Testis (tissue), 2 donors: ENCODE results near the gene ZMYND10.

ENCODE experiments used
- POLR2A ChIP-seq: fragments of 450-650 bp; IDR thresholded peaks from one replicate; pipeline ENCODE4 v1.6.1; 2017; ENCODE audit warnings: antibody characterized with exemption, mild to moderate bottlenecking, moderate library complexity
- TF ChIP-seq, protein P1 (sequence below), 3 experiments: fragments of 450-650 bp in 2 of 3; fragments of 200-600 bp in 1 of 3; sonication (generic) in 1 of 3; IDR thresholded peaks; one replicate each; pipeline ENCODE4 v1.5.1; 2016 to 2019; ENCODE audit warnings: antibody characterized with exemption in 3 of 3, mild to moderate bottlenecking in 2 of 3, moderate library complexity in 1 of 3

DNA sequence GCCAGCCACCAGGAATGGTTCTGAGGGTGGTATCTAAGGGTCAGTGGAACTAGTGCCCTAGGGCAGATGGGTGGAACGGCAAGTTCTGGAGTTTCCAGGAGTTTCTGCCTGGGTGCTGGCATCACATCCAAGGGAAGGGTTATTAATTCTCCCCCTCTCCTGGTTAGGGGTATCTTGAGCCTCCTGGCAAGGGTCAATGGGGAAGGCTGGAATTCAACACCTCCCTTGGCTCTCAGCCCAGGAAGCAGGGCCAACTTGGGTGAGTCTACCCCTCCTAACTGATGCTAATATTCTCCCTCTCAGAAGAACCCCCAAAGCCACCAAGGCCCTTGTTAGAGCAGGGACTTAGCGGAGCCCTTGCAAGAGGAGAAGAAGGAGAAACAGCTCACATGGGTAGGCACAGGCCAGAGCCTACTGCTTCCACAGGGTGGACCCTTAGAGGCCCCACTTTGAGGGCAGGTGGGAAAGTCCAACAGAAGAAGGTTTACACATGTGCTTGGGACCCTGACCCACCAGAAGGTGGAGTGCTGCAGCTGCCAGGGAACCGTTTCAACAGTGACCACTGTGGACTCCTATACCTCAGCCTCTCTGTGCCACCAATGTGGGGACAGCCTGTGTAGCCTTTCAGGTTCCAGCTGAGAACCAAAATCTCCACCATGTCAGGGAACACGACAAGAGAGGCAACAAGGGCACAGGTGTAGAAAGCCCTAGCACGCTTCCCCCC is 10.5 kb upstream of the ZMYND10 start:
- TF ChIP-seq POLR2A = no peak
- TF ChIP-seq, protein P1, sequence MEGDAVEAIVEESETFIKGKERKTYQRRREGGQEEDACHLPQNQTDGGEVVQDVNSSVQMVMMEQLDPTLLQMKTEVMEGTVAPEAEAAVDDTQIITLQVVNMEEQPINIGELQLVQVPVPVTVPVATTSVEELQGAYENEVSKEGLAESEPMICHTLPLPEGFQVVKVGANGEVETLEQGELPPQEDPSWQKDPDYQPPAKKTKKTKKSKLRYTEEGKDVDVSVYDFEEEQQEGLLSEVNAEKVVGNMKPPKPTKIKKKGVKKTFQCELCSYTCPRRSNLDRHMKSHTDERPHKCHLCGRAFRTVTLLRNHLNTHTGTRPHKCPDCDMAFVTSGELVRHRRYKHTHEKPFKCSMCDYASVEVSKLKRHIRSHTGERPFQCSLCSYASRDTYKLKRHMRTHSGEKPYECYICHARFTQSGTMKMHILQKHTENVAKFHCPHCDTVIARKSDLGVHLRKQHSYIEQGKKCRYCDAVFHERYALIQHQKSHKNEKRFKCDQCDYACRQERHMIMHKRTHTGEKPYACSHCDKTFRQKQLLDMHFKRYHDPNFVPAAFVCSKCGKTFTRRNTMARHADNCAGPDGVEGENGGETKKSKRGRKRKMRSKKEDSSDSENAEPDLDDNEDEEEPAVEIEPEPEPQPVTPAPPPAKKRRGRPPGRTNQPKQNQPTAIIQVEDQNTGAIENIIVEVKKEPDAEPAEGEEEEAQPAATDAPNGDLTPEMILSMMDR (IDR thresholded peaks at IDR 0.05) = no peak
